Epidermal melanocyte (primary cell): Measurements from ENCODE around the gene WDR90.
"Not testable (repeated sequence)": the region's sequence is repeated elsewhere in the genome, so short reads cannot be mapped to it uniquely, and the experiment has no call there.

ENCODE experiments used
- DNase-seq: peaks from one replicate; pipeline ENCODE4 v3.0.0; 2011; ENCODE audit warnings: low spot score; ENCODE audit not compliant: insufficient read length

The WDR90 gene

GRCh38 chr16:685967-686366, 36.8 kb downstream of the WDR90 start:
- DNase-seq, result no peak

GRCh38 chr16:686459-687260, 37.5 kb downstream of the WDR90 start:
- no peak for DNase-seq

GRCh38 chr16:687499-687898, 38.3 kb downstream of the WDR90 start:
- no peak for DNase-seq

- DNase-seq, result no peak
Measured at GRCh38 chr16:689175-689897, 40.2 kb downstream of the WDR90 start.

GRCh38 chr16:691242-691641, 42.1 kb downstream of the WDR90 start:
- not testable (repeated sequence) for DNase-seq

GRCh38 chr16:692356-693108, 43.4 kb downstream of the WDR90 start:
- peak; percentile 16 for DNase-seq

- no peak for DNase-seq
Measured at GRCh38 chr16:693364-693763, 44.2 kb downstream of the WDR90 start.

GRCh38 chr16:693766-694165, 44.6 kb downstream of the WDR90 start:
- DNase-seq, result no peak

GRCh38 chr16:694187-694862, 45.2 kb downstream of the WDR90 start:
- DNase-seq, result no peak

GRCh38 chr16:694863-695354, 45.7 kb downstream of the WDR90 start:
- DNase-seq, result no peak

- no peak for DNase-seq
Measured at GRCh38 chr16:695355-696089, 46.4 kb downstream of the WDR90 start.

- no peak for DNase-seq
Measured at GRCh38 chr16:698911-699671, 49.9 kb downstream of the WDR90 start.

- no peak for DNase-seq
Measured at GRCh38 chr16:700684-701584, 51.8 kb downstream of the WDR90 start.

- DNase-seq, result no peak
Measured at GRCh38 chr16:702341-702740, 53.2 kb downstream of the WDR90 start.

- no peak for DNase-seq
Measured at GRCh38 chr16:703406-703805, 54.2 kb downstream of the WDR90 start.

GRCh38 chr16:704047-704446, 54.9 kb downstream of the WDR90 start:
- no peak for DNase-seq

- DNase-seq, result no peak
Measured at GRCh38 chr16:704552-705380, 55.6 kb downstream of the WDR90 start.
